GM18873 (cell line): ENCODE measurements around the gene SLC39A11.

ENCODE experiments used
- ATAC-seq: cut with Tn5 transposase; IDR thresholded peaks from one replicate; pipeline ENCODE4 v1.9.1; 2021; ENCODE audit warnings: mild to moderate bottlenecking, moderate library complexity, moderate number of reproducible peaks; ENCODE audit not compliant: unreplicated experiment, low FRiP score

Gene SLC39A11

GRCh38 chr17:72677714-72678390 lies 414.6 kb downstream of the SLC39A11 start:
- no peak for ATAC-seq

DNA sequence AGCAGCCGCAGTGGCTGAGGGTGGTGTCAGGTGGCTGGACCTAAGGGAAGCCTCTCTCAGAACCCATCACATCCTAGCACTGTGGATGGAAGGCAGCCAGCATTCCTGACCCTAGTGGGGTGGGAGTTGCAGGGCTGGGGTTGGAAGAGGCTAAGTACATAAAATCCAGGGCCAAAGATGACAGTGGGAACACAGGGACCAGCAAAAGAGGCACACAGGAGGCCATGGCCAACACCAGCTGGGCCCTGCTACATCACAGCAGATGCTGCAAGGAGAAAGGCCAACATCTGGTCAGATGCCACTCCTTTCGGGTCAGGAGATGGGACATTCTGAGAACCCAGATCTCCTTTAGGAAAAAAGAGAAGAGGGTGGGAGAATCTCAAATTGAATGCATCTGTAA lies 415.4 kb downstream of the SLC39A11 start:
- no peak for ATAC-seq

GRCh38 chr17:72672729-72673128 lies 419.8 kb downstream of the SLC39A11 start:
- ATAC-seq: no peak

DNA sequence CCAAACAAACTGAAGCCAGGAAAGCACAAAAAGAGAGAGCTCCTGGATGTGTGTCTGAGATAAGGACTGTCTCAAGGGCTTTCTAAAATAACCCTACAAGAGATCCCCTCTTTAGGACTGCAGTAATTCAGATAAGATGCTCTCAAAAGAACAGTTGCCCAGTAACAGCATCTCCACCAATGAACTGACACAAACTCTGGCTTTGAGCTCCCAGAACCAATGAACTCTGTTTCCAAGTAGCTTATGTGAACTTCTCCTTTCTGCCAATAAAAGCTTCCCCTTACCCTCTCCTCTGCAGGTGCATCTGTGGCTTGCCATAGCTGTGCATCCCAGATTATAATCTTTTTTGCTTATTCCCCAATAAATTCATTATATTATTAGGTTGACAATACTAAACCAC lies 421.5 kb downstream of the SLC39A11 start:
- no peak for ATAC-seq

GRCh38 chr17:72667096-72668063 lies 425.1 kb downstream of the SLC39A11 start:
- no peak for ATAC-seq

DNA sequence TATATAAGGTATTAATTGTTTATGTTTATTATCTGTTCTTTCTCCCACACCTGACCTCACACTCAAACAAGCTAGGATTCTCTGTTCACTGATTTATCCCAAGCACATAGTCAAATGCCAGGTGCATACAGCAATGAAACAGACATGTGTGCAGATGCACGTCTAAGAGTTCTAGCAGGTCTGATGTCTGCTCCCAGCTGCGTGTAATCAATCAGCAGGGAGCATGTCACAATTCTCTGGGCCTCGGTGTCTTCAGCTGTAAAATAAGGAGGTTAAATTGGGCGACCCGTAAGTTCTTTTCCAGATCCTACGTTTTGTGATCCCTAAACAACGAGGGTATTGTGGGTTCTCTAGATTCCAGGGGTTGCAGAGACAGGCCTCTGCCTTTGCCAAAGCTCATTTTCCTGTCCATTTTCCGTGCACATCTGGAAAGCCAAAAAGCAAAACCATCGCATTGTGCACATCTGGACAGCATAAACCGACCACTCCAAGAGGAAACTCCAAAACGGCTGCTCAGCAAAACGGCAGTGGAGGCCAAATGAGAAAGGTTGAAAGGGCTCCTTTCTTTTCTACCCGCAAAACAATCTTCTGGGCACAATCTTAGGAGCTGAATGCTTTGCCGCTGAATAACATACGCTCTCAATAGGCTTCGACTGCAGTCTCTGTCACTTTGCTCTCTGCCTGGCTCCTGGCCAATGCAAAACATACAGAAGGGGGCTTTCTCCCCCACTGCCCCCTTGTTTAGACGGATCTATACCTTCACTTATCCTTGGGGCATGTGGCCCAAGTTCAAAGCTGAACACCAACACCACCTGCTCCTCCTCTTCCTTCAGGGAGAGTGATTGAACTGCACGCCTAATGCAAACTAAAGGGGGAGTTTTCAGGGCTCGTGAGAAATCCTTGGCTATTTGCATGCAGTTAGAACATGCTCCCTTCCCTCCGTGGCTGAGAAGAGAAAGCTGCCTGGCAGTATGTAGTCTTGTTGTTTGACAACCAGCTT lies 426.3 kb downstream of the SLC39A11 start:
- no peak for ATAC-seq

DNA sequence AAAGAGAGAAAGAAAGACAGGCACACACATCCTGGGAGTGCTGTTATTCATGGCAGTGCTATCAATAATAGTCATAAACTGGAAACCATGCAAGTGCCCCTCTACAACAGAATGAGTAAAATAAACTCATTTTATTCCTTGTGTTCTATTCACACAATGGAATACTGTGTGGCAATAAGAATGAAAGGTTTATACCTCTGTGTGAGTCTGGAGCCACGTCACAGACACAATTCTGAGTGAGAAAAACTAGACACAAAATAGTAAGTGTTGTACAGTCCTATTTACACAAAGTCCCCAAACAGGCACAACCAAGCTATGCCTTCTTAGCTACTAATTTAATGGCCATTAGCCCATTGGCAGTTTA lies 429.7 kb downstream of the SLC39A11 start:
- ATAC-seq: no peak

GRCh38 chr17:72661945-72662826 lies 430.3 kb downstream of the SLC39A11 start:
- ATAC-seq: no peak

DNA sequence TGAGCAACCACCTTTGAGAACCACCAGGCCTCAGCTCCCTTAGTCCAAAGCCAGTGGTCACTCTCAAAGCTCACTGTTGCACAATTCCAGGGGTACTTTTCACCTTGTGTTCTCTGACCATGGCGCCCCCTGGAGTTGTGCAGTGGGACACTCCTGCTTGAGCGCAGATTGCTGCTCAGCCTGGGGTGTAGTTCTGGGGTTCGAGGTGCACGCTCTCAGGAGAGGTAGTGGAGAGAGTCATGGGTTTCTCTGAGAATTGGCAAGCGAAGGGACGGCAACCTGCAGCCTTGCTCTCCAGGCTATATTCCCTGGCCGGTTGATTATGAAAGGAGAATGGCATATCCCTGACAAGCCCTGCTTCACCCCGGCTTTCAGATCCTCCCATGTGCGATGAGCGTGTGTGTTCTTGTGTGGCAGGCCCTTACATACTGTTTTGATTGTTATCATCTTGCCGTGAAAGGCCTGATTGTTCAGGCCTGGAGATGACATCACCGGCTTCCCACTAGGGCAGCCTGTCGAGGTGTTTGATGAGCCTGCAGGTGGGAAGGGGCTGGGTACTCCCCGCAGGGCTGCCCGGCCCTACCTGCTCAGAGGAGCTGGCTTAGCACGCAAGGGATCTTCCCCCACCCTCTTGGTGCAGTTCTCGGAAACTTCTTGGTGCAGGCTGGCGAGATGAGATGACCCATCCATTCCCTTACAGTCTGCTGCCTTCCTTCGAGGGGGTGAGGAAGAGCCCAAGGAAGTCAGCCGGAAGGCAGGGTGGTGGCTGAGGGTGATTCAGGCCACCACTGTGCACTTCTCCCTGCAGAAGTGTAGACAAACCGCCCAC lies 431.2 kb downstream of the SLC39A11 start:
- ATAC-seq: no peak

GRCh38 chr17:72660274-72661115 lies 432.0 kb downstream of the SLC39A11 start:
- ATAC-seq: no peak

DNA sequence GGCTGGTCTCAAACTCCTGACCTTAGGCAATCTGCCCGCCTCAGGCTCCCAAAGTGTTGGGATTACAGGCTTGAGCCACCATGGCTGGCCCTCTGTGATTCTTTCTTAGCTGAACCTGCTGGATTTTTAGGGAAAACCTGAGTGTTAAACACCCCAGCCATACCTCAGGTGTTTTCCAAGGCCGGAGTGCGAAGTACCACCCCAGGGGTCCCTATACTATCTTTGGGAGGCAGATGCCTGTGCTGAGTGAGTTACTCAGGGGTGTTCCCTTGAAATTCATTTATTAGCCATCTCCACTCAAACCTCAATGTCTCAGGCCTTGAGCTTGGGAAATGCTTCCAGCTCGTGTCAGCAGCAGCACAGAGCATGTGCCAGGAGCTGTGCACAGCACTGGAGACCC lies 432.7 kb downstream of the SLC39A11 start:
- ATAC-seq: no peak

- no peak for ATAC-seq
These were observed 433.8 kb downstream of the SLC39A11 start for GRCh38 chr17:72658675-72659074.

DNA sequence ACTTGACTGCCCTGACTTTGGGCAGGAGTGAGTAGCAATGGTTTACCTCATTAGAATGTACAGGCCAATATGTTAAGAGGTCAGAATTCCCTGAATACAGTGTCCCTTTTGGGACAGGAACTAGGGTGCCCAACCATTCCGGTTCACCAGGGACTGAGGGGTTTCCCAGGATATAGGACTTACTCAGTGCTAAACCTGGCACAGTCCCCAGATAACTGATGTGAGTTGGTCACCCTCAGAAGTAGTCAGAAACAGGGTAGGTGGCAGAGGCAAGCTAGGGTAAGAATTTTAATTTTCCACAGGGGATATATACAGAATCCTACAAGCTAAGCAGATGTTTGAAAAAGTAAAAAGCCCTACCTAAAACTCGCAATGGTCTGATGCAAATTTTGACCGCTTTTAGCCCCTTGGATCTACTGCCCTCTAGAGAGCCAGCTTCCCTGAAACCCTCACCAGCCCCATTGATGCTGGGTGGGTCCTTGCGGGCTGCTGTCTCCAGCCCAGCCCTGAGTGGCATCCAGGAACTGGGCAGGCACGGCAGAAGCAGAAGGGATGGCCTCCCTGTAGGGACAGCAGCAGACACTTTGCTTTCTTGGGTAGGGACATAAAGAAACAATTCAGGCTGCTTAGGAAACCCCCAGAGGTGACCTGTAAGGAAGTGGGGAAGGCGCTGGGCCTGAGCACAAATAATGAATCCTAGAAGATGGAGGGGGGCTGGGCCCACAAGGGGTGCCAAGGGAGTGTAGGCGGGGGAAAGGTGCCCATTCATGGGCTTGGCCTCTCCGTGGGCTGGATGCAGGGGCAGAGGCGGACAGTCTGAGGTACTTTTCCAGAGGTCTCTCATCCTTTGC lies 434.8 kb downstream of the SLC39A11 start:
- no peak for ATAC-seq

DNA sequence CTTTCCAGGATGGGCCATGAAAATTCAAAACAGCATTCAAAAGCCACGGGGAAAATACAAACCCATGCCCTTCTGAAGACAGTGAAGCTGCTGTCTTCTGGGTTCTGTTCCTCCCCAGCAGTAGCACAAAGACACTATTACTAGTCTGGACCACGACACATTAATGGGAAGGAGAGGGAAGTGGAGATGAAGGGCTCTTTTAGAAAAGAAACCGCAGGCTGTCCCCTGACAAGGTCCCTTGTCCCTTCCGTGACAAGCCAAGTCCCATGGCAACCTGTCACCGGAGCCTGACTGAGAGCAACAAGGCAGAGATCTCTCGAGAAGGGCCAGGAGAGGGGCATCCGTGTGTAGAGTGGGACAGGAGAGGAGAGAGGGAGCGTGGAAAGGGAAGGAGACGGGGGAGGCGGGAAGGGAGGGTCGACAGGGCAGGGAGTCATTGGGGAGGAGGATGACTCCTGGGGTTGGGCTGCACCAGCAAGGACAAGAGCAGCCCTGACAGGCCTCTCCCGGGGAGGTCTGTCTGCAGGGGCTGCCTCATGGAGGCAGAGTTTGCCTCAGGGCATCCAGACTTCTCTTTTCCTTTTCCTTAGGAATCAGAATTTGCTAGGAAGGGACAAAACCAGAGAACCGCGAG lies 436.2 kb downstream of the SLC39A11 start:
- no peak for ATAC-seq

GRCh38 chr17:72654706-72655105 lies 437.8 kb downstream of the SLC39A11 start:
- ATAC-seq: no peak

DNA sequence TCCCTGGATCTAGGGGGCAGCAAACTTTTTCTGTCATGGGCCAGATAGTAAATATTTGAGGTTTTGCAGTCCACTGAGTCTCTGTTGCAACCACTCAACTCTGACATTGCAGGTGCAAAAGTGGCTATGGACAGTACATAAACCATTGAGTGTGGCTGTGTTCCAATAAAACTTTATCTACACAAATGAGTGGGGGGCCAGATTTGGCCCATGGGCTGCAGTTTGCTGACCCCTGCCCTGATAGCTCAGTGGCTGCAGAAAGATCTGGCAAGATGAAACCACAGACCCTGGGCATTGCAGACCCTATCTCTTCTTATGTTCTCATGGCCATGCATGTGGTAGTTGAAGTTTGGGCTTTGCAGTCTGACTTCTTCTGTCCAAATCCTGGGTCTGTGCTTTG lies 440.5 kb downstream of the SLC39A11 start:
- ATAC-seq: no peak
